ENCODE data around the gene MEF2D. TPM values are rescaled to one million over a fixed set of nuclear protein-coding genes. Genes with fewer than 3 reads are reported as not detected.

The MEF2D gene
- total RNA-seq, 2 experiments from 2014 or later, result 35.9 to 39.7 TPM

DNA sequence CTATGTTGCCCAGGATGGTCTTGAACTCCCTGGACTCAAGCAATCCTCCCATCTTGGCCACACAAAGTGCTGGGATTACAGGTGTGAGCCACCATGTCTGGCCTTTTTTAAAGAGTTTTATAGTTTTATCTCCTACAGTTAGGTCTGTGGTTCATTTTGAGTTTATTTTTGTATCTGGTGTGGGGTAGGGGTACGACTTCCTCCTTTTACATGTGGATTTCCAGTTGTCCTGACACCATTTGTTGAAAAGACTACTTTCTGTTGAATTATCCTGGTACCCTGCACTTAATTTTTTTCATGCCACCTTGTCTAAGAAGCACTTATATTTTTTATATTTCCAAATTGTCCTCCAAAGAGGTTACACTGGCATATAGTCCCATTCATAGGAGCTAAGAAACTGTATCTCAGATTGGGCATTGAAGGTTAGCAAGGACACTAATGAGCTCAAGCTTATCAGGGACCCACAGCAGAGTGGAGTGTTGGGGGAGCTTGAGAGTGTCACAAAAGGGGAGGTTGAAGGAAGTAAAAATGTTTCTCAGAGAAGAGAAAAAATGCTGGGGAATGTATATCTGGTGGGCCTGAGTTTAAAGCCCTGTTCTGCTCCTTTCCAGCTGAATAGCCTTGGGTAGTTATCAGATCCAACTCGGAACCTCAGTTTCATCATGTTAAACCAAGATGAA lies 23.4 kb upstream of the MEF2D start:
- Mint-ChIP-seq H3K9me3 (no peaks in the 10 kb centered on the region), H3K27me3 (no peaks in the 10 kb centered on the region), H3K36me3 (no peaks in the 10 kb centered on the region), H3K27ac (no peak overlapping the region), H3K4me1 (ENCODE audit: low read depth) (peaks cover 27% of the 10 kb centered on the region), H3K4me3 (no peak overlapping the region)
- ChIA-PET POLR2A (interaction anchor here (2.7 kb wide), 1 partner anchor 23 kb away, joined by 12 read pairs; the partner anchor contains the start of gene MEF2D), CTCF (interaction anchor here (1.4 to 3.1 kb wide), 4 partner anchors 23 to 85 kb away, joined by 3 to 16 read pairs (median 4); no protein-coding TSS in a partner anchor)
- intact Hi-C loops (cut with micrococcal nuclease), result no loop called here
- no peak for DNase-seq

DNA sequence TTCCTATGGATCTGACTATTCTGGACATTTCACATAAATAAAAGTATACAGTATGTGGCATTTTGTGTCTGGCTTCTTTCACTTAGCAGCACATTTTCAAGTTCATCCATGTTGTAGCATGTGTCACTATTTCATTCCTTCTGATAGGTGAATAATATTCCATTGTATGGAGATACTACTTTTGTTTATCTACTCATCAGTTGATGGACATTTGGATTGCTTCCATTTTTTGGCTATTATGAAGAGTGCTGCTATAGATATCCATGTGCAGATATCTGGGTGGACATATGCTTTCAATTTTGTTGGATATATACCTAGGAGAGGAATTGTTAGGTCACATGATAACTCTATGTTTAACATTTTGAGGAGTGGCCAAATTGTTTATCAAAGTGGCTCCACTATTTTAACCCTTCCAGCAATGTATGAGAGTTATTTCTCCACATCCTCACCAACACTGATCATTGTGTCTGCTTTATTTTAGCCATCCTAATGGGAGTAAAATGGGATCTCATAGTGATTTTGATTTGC lies 21.9 kb upstream of the MEF2D start:
- Mint-ChIP-seq H3K27ac (no peak overlapping the region), H3K27me3 (no peaks in the 10 kb centered on the region), H3K4me1 (ENCODE audit: low read depth) (peaks cover 19% of the 10 kb centered on the region), H3K4me3 (no peak overlapping the region), H3K36me3 (no peaks in the 10 kb centered on the region), H3K9me3 (no peaks in the 10 kb centered on the region)
- CTCF ChIA-PET, result interaction anchor here (1.5 to 2.0 kb wide), 2 partner anchors 42 to 77 kb away, joined by 4 to 6 read pairs; no protein-coding TSS in a partner anchor
- intact Hi-C loops (cut with micrococcal nuclease), result no loop called here
- no peak for DNase-seq
- POLR2A ChIA-PET, result no interaction called here

DNA sequence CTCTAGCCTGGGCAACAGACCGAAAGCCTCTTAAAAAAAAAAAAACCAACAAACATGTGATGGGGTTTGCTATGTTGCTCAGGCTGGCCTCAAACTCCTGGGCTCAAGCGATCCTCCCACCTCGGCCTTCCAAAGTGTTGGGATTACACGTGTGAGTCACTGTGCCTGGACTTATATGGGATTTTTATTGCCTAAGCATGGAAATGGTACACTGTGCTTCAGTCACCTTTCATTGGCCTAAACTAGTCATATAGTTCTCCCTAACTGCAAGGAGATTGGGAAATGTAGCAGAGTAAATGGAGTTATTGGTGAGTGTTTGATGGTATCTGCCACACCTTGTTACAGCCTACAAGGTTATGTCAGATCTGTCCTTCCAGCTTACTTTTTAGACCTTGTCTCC lies 17.2 kb upstream of the MEF2D start:
- Mint-ChIP-seq H3K4me1 (ENCODE audit: low read depth) (no peaks in the 10 kb centered on the region), H3K36me3 (no peaks in the 10 kb centered on the region), H3K4me3 (no peak overlapping the region), H3K27me3 (no peaks in the 10 kb centered on the region), H3K9me3 (peaks cover 2% of the 10 kb centered on the region), H3K27ac (no peak overlapping the region)
- no peak for DNase-seq
- CTCF ChIA-PET, result interaction anchor here (0.6 kb wide), 1 partner anchor 37 kb away, joined by 3 read pairs; no protein-coding TSS in a partner anchor
- intact Hi-C loops (cut with micrococcal nuclease), result no loop called here
- POLR2A ChIA-PET, result no interaction called here

DNA sequence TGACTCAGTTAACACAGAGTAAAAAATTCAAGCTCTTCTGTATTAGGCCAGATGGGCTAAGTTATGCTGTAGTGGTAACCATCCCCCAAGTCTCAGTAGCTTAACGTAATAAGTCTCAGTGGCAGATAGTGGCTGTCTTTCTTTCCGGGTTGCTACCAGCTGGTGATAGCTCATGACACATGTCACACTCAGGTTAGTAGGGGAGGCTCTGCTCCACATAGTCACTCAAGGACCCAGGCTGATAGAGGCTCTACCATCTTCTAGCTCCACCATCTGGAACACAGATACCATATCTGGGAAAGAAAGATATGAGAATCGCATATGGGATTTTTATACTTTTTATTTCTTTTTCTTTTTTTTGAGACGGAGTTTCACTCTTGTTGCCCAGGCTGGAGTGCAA lies 16.2 kb upstream of the MEF2D start:
- Mint-ChIP-seq H3K9me3 (peaks cover 2% of the 10 kb centered on the region), H3K4me3 (no peak overlapping the region), H3K4me1 (ENCODE audit: low read depth) (peaks cover 9% of the 10 kb centered on the region), H3K36me3 (no peaks in the 10 kb centered on the region), H3K27me3 (peaks cover 5% of the 10 kb centered on the region), H3K27ac (no peak overlapping the region)
- CTCF ChIA-PET, result interaction anchor here (0.6 to 1.2 kb wide), 3 partner anchors 15 to 131 kb away, joined by 3 read pairs; no protein-coding TSS in a partner anchor
- POLR2A ChIA-PET, result interaction anchor here (0.5 kb wide), 1 partner anchor 15 kb away, joined by 3 read pairs; no protein-coding TSS in a partner anchor
- DNase-seq, result no peak
- intact Hi-C loops (cut with micrococcal nuclease), result no loop called here

DNA sequence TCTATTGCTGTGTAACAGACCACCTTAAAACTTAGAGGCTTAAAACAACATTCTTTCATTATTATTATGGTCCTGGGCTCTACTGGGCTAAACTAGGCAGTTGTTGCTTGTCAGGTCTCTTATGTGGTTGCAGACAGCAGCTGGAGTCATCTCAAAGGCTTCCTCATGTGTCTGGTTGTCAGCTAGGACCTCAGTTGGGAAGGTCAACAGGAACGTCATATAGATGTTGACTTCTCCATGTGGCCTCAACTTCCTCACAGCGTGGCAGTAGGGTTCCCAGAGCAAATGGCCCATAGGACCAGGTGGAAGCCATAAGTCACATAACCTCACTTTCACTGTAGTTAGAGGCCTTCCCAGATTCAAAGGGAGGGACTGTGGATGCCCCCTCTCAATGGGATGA lies 15.4 kb upstream of the MEF2D start:
- H3K9me3 Mint-ChIP-seq, result peaks cover 2% of the 10 kb centered on the region
- no peaks in the 10 kb centered on the region for H3K36me3 Mint-ChIP-seq
- H3K27ac Mint-ChIP-seq, result no peak overlapping the region
- H3K27me3 Mint-ChIP-seq, result peaks cover 5% of the 10 kb centered on the region
- DNase-seq, result no peak
- H3K4me3 Mint-ChIP-seq, result no peak overlapping the region
- ChIA-PET POLR2A (no interaction called here), CTCF (interaction anchor here (1.2 kb wide), 1 partner anchor 15 kb away, joined by 3 read pairs; no protein-coding TSS in a partner anchor)
- peaks cover 14% of the 10 kb centered on the region for H3K4me1 Mint-ChIP-seq (ENCODE audit: low read depth)
- intact Hi-C loops (cut with micrococcal nuclease), result no loop called here

DNA sequence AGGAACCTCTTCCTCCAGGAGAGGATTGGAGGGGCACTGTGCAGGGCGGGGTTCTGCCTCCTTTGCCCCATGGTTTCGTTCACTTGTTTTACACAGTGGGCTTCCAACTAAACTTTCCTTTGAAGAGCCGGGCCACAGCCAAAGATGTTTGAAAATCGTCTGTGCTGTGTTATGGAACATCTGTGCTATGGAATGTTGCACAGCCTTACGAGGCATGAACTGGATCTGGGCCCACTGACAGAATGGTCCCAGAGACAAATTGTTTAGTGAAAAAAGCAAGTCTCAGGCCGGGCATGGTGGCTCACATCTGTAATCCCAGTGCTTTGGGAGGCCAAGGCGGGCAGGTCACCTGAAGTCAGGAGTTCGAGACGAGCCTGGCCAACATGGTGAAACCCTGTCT lies 12.6 kb upstream of the MEF2D start:
- Mint-ChIP-seq H3K4me3 (no peak overlapping the region), H3K9me3 (peaks cover 2% of the 10 kb centered on the region), H3K27me3 (peaks cover 5% of the 10 kb centered on the region), H3K36me3 (no peaks in the 10 kb centered on the region), H3K27ac (no peak overlapping the region), H3K4me1 (ENCODE audit: low read depth) (peaks cover 33% of the 10 kb centered on the region)
- ChIA-PET CTCF (interaction anchor here (1.3 kb wide), 1 partner anchor 32 kb away, joined by 5 read pairs; no protein-coding TSS in a partner anchor), POLR2A (no interaction called here)
- intact Hi-C loops (cut with micrococcal nuclease), result no loop called here
- no peak for DNase-seq

DNA sequence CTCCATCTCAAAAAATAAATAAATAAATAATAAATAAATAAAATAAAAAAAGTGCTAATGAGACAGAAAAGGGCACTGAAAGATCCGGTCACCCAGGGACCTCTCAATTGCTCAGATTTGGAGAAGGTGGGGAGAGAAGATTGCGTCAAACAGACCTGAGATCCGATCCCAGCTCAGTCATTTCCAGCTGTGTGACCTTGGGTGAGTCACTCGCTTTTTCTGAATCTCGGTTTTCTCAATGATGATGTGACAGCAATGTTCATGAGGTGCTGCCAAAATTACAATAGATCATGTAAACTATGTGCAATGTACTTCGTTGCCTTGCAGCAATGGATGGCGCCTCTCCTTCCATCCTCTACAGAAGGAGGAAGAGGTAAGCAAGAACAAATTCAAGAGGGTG lies 11.1 kb upstream of the MEF2D start:
- Mint-ChIP-seq H3K9me3 (peaks cover under 1% of the 10 kb centered on the region), H3K27ac (peak overlapping the region; percentile 79), H3K27me3 (peaks cover 5% of the 10 kb centered on the region), H3K4me3 (peak overlapping the region; percentile 13), H3K36me3 (no peaks in the 10 kb centered on the region), H3K4me1 (ENCODE audit: low read depth) (peaks cover 41% of the 10 kb centered on the region)
- POLR2A ChIA-PET, result interaction anchor here (1.0 to 1.2 kb wide), 2 partner anchors 11 to 23 kb away, joined by 3 to 6 read pairs; partner anchors contain the start of gene MEF2D
- CTCF ChIA-PET, result interaction anchor here (0.7 to 1.5 kb wide), 2 partner anchors 10 to 23 kb away, joined by 4 to 5 read pairs; no protein-coding TSS in a partner anchor
- intact Hi-C loops (cut with micrococcal nuclease), result no loop called here
- DNase-seq, result peak; percentile 79

DNA sequence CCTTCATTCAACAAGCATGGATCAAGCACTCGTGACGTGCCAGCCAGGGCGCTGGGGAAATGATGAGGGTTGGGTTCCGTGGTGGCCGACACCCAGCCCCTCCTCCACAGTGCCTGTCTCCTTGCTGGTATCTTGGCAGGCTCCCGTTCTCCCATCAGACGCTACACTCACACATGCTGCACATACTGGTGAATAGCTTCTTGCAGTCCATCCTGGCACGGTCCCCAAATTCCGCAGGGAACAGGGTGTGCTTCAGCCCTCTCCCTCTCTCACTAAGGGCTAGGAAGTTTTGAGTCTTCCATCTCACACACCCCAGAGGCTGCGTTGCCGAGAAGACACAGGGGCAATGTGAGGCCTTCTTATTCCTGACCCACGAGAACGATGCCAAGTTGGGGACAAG lies 10.1 kb upstream of the MEF2D start:
- DNase-seq, result no peak
- intact Hi-C loops (cut with micrococcal nuclease), result no loop called here
- Mint-ChIP-seq H3K27me3 (peaks cover 5% of the 10 kb centered on the region), H3K4me3 (no peak overlapping the region), H3K4me1 (ENCODE audit: low read depth) (peaks cover 50% of the 10 kb centered on the region), H3K9me3 (no peaks in the 10 kb centered on the region), H3K36me3 (no peaks in the 10 kb centered on the region), H3K27ac (no peak overlapping the region)
- ChIA-PET POLR2A (no interaction called here), CTCF (interaction anchor here (1.5 kb wide), 1 partner anchor 9 kb away, joined by 4 read pairs; no protein-coding TSS in a partner anchor)

DNA sequence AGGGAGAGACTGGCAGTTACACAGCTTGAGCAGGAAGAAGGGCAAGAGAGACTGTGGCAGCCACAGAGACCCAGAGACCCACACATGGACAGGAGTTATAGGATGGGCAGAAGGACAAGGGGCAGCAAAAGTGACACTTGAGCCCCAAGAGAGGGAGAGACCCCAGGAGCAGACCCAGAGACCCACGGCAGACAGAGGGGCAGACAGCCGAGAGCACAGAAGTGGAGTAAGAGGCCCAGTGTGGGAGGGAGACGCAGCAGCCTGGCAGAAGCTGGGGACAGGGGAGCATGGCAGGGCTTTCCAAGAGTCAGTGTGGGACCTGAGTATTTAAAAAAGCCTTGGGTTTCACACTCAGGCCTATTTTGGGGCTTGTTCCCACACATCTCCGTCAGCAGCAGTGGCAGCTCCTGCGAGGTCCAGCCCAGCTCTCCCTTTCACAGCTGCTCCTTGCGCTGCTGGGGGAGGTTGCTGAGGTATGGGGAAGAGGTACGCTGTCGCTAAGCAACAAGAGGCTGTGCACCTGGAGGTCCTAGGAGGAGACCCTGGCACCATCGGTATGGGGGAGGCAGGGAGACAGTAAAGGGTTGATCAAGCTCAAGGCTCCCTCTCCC lies 9.0 kb upstream of the MEF2D start:
- ChIA-PET CTCF (interaction anchor here (1.3 to 1.5 kb wide), 2 partner anchors 9 to 29 kb away, joined by 5 to 7 read pairs; partner anchors contain the start of gene MEF2D), POLR2A (interaction anchor here (1.0 kb wide), 1 partner anchor 33 kb away, joined by 3 read pairs; no protein-coding TSS in a partner anchor)
- peaks cover 61% of the 10 kb centered on the region for H3K4me1 Mint-ChIP-seq (ENCODE audit: low read depth)
- H3K9me3 Mint-ChIP-seq, result no peaks in the 10 kb centered on the region
- DNase-seq, result no peak
- peaks cover 5% of the 10 kb centered on the region for H3K27me3 Mint-ChIP-seq
- intact Hi-C loops (cut with micrococcal nuclease), result loop anchor here (5.0 to 10.0 kb wide), 2 partner anchors 415 to 652 kb away; partner anchors contain the start of genes GON4L and SYT11
- no peaks in the 10 kb centered on the region for H3K36me3 Mint-ChIP-seq
- peak overlapping the region; percentile 39 for H3K27ac Mint-ChIP-seq
- H3K4me3 Mint-ChIP-seq, result no peak overlapping the region

DNA sequence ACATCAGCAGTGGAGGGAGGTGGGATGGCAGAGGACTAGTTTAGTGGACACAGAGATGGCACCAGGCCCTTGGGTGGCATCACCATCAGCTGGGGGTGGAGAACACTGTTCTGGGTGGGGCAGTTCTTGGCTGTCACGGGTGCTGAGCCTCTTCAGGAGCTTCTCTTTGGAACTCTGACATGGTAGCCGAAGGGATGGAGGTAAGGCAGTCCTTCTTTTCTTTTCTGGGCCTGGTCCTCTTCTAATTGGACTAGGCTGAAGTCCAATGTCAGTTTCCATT lies 8.3 kb upstream of the MEF2D start:
- Mint-ChIP-seq H3K27me3 (peaks cover 5% of the 10 kb centered on the region), H3K27ac (no peak overlapping the region), H3K9me3 (no peaks in the 10 kb centered on the region), H3K4me1 (ENCODE audit: low read depth) (peaks cover 67% of the 10 kb centered on the region), H3K36me3 (no peaks in the 10 kb centered on the region), H3K4me3 (peak overlapping the region; percentile 16)
- ChIA-PET POLR2A (interaction anchor here (0.6 kb wide), 1 partner anchor 52 kb away, joined by 3 read pairs; no protein-coding TSS in a partner anchor), CTCF (interaction anchor here (1.2 to 1.5 kb wide), 4 partner anchors 8 to 63 kb away, joined by 3 to 7 read pairs (median 4); partner anchors contain the start of gene MEF2D)
- no peak for DNase-seq
- intact Hi-C loops (cut with micrococcal nuclease), result loop anchor here (5.0 to 10.0 kb wide), 2 partner anchors 414 to 652 kb away; partner anchors contain the start of genes GON4L and SYT11

DNA sequence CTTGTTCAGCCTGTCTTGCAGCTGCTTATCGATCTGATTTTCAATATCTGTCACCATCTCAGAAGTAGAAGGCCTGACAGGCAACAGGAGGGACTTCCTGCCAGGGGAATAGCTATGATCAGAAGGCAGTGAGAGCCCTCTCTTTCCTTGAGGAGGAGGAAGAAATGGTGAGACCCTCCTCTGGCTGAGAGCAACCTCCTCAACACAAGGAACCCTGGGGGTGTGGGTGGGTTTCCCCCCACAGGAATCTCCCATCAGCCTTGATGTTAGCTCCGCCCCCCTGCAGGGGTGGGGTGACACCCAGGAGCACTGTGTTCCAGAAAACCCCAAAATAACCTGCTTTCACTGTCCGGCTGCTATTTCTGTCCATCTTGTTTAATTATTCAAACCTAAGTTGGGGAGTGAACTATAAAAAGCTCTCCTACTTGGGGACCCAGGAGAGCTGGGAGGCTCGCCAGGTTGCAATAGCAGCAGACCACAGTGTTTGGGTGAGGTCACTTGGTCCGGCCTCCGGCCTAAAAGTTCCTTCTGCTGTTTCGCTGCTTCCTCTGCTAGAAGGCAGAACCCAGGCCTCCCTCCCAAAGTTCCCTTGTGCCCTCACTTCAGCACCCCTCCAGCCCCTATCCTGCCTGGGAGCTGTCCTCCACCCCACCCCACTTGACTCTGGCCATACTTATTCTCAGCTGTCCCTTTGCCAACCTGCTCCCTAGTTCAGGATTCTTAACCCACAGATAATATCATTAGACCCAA lies 7.8 kb upstream of the MEF2D start:
- Mint-ChIP-seq H3K9me3 (no peaks in the 10 kb centered on the region), H3K27ac (peak overlapping the region; percentile 36), H3K27me3 (peaks cover 5% of the 10 kb centered on the region), H3K4me3 (peak overlapping the region; percentile 28), H3K36me3 (no peaks in the 10 kb centered on the region), H3K4me1 (ENCODE audit: low read depth) (peaks cover 73% of the 10 kb centered on the region)
- intact Hi-C loops (cut with micrococcal nuclease), result loop anchor here (5.0 to 10.0 kb wide), 2 partner anchors 414 to 651 kb away; partner anchors contain the start of genes GON4L and SYT11
- POLR2A ChIA-PET, result interaction anchor here (0.6 kb wide), 1 partner anchor 51 kb away, joined by 3 read pairs; no protein-coding TSS in a partner anchor
- DNase-seq, result no peak
- CTCF ChIA-PET, result interaction anchor here (0.7 to 1.5 kb wide), 5 partner anchors 8 to 62 kb away, joined by 3 to 7 read pairs (median 3); partner anchors contain the start of gene MEF2D

All from activated CD4-positive, alpha-beta memory T cell treated with anti-CD3 and anti-CD28 coated beads for 36 hours (primary cell).